Right lobe of liver (tissue), 4 donors: ENCODE results near the gene RAB35.

ENCODE experiments used
- POLR2A ChIP-seq: fragments of 450-650 bp; IDR thresholded peaks from one replicate; pipeline ENCODE4 v1.6.1; 2017; ENCODE audit warnings: antibody characterized with exemption, mild to moderate bottlenecking
- TF ChIP-seq, protein P1 (sequence below), 4 donors: fragments of 200-600 bp in 3 of 4; fragments of 450-650 bp in 1 of 4; IDR thresholded peaks; one replicate each; pipeline versions ENCODE4 v1.5.1 to v1.8.0; 2016 to 2022; ENCODE audit warnings: antibody characterized with exemption in 4 of 4, mild to moderate bottlenecking in 2 of 4
- donor health status: DM: no; HTN: no; CAD: no.
- donor health status: DM: no; HTN: no; CAD: no.
- donor health status: DM: no; HTN: yes; CAD: no.

- no peak for TF ChIP-seq POLR2A
- TF ChIP-seq, protein P1, sequence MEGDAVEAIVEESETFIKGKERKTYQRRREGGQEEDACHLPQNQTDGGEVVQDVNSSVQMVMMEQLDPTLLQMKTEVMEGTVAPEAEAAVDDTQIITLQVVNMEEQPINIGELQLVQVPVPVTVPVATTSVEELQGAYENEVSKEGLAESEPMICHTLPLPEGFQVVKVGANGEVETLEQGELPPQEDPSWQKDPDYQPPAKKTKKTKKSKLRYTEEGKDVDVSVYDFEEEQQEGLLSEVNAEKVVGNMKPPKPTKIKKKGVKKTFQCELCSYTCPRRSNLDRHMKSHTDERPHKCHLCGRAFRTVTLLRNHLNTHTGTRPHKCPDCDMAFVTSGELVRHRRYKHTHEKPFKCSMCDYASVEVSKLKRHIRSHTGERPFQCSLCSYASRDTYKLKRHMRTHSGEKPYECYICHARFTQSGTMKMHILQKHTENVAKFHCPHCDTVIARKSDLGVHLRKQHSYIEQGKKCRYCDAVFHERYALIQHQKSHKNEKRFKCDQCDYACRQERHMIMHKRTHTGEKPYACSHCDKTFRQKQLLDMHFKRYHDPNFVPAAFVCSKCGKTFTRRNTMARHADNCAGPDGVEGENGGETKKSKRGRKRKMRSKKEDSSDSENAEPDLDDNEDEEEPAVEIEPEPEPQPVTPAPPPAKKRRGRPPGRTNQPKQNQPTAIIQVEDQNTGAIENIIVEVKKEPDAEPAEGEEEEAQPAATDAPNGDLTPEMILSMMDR (IDR thresholded peaks at IDR 0.05), result no peak
These were observed 9.5 kb upstream of the RAB35 start for GRCh38 chr12:120125792-120126634.
